ENCODE data around the gene AUH.

GRCh38 chr9:91321691-91322090 lies 40.0 kb downstream of the AUH start:
- TF ChIP-seq MXI1 (conservative IDR thresholded peaks at IDR 0.05; ENCODE audit: poor library complexity, severe bottlenecking), result no peak
- TF ChIP-seq, protein P1, sequence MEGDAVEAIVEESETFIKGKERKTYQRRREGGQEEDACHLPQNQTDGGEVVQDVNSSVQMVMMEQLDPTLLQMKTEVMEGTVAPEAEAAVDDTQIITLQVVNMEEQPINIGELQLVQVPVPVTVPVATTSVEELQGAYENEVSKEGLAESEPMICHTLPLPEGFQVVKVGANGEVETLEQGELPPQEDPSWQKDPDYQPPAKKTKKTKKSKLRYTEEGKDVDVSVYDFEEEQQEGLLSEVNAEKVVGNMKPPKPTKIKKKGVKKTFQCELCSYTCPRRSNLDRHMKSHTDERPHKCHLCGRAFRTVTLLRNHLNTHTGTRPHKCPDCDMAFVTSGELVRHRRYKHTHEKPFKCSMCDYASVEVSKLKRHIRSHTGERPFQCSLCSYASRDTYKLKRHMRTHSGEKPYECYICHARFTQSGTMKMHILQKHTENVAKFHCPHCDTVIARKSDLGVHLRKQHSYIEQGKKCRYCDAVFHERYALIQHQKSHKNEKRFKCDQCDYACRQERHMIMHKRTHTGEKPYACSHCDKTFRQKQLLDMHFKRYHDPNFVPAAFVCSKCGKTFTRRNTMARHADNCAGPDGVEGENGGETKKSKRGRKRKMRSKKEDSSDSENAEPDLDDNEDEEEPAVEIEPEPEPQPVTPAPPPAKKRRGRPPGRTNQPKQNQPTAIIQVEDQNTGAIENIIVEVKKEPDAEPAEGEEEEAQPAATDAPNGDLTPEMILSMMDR (IDR thresholded peaks at IDR 0.05; ENCODE audit: poor library complexity, severe bottlenecking), result no peak
- TF ChIP-seq EP300 (conservative IDR thresholded peaks at IDR 0.05; ENCODE audit: poor library complexity, severe bottlenecking), result no peak
- TF ChIP-seq POLR2AphosphoS5 (IDR thresholded peaks at IDR 0.05), result no peak
- TF ChIP-seq TAF1 (IDR thresholded peaks at IDR 0.05; ENCODE audit: low read depth), result no peak
- no peak for TF ChIP-seq RAD21 (conservative IDR thresholded peaks at IDR 0.05)
- no peak for TF ChIP-seq EZH2 (IDR thresholded peaks at IDR 0.05; ENCODE audit: borderline replicate concordance, insufficient read depth, low read length, poor library complexity, severe bottlenecking)
